GM18499 (cell line): Measurements from ENCODE around the gene DTL.
A peak's percentile ranks its signal among the peaks of the same experiment; 100 is the strongest.
"Not testable (repeated sequence)": the region's sequence is repeated elsewhere in the genome, so short reads cannot be mapped to it uniquely, and the experiment has no call there.

ENCODE experiments used
- ATAC-seq: cut with Tn5 transposase; IDR thresholded peaks from one replicate; pipeline ENCODE4 v1.9.1; 2021; ENCODE audit warnings: moderate number of reproducible peaks; ENCODE audit not compliant: insufficient read depth, unreplicated experiment

The DTL gene, protein sequence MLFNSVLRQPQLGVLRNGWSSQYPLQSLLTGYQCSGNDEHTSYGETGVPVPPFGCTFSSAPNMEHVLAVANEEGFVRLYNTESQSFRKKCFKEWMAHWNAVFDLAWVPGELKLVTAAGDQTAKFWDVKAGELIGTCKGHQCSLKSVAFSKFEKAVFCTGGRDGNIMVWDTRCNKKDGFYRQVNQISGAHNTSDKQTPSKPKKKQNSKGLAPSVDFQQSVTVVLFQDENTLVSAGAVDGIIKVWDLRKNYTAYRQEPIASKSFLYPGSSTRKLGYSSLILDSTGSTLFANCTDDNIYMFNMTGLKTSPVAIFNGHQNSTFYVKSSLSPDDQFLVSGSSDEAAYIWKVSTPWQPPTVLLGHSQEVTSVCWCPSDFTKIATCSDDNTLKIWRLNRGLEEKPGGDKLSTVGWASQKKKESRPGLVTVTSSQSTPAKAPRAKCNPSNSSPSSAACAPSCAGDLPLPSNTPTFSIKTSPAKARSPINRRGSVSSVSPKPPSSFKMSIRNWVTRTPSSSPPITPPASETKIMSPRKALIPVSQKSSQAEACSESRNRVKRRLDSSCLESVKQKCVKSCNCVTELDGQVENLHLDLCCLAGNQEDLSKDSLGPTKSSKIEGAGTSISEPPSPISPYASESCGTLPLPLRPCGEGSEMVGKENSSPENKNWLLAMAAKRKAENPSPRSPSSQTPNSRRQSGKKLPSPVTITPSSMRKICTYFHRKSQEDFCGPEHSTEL

DNA sequence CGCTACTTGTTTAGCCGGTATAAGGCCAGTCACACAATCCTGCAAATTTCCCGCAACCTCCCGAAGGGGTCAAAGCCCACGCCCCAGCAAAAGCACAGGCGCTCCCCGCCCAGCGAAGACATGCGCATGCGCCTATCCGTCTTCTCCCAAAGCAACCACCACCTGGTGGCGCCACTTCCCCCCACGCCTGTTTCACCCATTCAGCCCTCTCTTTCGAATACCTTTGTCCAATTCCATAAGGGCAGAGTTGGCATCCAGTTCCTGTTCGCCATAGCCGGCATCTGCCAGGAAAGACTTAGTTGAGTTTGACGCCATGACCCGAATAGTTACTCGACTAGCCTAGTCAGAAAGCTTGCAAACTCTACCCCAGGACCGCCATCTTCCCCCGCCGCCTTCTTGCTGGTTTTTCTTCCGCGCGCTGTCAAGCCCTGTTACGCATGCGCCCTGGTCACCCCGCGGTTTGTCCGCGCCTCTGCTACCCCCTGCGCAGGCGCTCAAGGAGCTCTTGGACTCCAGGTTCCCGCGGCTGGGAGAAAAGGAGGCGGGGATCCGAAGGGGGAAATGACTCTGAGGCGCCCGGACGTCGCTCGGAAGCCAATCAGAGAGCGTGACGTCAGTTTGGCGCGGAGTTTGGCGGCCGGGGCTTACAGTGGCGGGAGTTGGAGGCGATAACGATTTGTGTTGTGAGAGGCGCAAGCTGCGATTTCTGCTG is at the start of gene DTL, which contains the start of gene INTS7:
TSS of gene DTL (plus strand) at position 626 of the 712 bp plus-strand sequence. CDS start 143 bp downstream, outside the sequence.
TSS of gene INTS7 (minus strand) at position 435 of the 712 bp plus-strand sequence. CDS start at position 315, 120 bp downstream.
- ATAC-seq = peak; percentile 67

DNA sequence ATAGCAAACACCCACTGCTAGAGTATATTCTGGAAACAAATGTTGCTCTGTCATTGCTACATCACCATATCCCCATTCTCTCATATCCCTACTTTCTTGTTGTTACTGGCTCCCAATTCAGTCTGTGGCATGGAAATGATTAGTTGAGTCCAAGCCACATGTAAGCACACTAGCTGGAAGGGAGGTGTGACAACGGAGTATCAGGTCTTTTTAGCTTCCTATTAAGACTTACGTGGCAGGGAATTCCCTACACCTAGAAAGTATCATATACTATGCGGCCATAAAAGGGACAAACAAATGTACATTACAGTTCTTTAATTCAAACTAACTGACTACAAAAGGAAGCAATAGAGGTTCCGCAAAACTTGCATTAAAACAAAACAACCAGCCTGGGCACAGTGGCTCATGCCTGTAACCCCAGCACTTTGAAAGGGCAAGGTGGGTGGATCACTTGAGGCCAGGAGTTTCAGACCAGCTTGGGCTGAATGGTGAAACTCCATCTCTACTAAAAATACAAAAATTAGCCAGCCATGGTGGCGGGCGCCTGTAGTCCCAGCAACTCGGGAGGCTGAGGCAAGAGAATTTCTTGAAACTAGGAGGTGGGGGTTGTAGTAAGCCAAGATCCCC is 48.8 kb upstream of the DTL start:
- ATAC-seq = no peak

DNA sequence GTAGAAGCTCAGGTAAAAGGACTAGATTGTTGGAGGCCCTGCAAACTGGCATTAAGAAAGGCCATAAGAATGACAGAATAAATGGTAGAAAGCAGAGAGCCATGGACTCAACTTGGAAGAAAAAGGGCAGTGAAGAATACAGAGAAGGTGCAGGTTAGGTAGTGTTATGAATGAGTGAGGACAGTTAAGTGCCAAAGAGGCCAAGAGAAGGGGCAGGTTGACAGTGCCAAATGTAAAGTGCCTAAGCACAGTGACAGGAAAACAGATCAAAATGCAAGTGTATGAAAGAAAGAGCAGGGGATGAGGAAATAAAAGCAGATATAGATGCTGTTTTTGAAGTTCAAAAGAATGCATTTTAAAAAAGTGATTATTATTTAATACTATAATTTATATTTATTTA is 43.9 kb upstream of the DTL start:
- ATAC-seq = no peak

DNA sequence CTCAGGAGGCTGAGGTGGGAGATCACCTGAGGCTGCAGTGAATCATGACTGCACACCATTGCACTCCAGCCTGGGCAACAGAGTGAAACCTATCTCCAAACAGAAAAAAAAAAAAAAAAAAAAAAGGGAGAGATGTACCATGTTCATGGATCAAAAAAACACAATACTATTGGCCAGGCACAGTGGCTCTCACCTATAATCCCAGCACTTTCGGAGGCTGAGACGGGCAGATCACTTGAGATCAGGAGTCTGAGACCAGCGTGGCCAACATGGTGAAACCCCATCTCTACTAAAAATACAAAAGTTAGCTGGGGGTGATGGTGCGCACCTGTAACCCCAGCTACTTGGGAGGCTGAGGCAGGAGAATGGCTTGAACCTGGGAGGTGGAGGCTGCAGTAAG is 38.1 kb upstream of the DTL start:
- not testable (repeated sequence) for ATAC-seq

DNA sequence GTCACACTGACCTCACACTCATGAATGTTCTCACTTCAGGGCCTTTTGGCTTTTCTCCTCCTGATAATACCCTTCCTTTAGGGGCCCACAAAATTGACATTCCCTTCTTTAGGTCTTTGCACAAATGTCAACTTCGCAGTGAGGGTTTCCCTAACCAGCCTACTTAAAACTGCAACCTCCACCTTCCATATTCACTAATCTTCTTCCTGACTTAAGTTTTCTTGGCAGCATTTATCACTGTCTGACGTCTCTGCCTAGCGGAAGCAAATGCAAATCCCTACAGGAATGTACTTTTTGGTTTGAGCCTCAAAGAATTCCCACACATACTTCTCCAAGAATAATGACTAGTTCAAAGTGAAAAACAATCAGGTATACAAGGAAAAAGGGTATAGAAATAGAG is 33.0 kb upstream of the DTL start:
- ATAC-seq = no peak

DNA sequence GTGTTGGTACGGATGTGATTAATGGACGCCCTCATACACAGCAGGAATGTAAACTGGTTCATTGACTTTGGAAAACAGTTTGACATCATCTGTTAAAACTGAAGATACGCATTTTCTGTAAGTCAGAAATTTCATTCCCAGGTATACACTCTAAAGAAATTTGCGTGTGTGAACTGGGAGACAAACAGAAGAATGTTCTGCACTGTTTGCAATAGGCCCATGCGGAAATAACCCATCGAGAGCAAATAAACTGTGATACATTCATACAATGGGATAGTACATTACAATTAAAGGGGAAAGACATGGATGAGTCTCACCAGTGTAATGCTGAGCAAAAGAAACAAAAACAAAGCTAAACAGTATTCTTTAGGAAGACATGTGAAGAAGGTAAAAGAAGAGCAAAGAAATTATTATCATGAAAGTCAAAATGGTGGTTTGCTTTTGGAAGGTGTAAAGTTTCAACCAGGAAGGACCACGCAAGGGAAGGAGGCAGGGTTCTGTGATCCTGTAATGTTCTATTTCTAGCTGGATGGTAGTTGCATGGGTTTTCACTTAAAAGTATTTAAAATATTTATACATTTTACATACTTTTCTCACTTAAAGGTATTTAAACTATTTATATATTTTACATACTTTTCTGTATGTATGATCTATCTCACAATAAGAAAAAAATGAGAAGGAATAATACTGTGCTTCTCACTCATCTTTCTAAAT is 30.5 kb upstream of the DTL start:
- ATAC-seq = no peak

DNA sequence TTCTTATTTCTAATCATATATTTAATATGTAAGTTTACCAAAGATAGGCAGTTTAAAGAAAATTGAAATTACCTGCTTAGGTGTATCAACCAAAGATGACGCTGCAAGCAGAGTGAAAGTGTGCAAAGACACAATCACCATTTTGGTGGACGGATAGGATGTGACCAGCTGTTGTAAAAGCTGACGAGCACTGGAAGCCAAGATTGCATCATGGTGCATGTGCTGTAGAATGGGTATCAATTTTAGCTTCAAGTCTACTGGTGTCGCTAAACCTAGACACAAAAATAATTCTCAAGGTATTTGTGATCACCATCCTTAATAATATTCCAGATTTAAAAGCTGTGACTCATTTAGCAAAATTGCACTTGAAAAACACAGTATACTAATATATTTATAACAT is 28.4 kb upstream of the DTL start:
- no peak for ATAC-seq

DNA sequence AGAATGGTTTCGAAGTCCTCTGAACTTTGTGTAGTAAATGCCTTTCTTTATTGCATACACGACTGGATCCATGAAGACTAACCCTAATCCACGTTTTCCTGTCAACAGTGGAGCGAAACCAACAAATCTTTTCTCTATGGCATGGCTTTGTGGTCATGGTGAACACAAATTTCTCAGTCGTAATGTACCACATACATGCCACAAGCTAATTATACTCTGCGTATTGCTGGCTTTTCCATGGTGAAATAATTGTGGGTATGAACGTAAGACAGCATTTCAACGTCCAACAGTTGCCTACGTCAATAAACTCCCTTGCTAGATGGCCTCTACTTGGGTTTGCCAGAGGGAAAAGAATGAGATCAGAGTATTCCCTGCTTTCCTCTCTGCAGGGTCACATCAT is 27.7 kb upstream of the DTL start:
- no peak for ATAC-seq

DNA sequence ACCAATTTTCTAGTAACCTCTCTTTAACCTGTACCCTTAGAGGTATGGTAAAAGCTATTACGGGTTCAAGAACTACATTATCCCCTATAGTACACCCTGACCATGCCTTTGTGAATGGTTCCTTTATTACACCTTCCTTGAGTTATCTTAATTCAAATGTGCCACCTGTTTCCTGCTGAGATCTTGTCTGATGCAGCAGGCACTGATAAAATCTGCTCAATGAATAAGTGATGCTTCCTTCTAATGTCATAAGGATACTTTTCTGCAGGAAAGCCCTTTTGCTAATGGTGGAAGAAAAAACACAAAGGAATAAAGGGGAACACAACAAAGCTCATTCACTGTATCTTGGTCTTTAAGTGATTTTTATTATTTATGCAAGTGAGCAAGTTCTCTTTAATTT is 26.0 kb upstream of the DTL start:
- ATAC-seq = no peak

DNA sequence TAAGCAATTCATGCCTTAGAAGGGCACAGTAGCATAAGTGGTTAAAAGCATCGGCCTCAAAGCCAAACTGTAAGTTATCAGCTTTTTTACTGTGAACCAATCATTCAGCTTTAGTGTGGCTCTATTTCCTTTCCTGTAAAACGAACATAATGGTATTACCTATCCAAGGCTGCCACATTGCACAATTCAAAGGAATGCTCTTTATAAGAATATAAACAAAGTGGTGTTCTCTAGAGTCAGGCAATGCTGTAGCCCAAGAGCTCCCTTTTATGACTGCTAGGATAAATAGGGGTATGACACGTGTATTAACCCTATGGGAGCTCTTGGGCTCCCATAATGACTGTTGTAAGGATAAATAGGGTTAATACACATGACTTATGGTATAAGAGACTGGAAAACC is 25.5 kb upstream of the DTL start:
- no peak for ATAC-seq

DNA sequence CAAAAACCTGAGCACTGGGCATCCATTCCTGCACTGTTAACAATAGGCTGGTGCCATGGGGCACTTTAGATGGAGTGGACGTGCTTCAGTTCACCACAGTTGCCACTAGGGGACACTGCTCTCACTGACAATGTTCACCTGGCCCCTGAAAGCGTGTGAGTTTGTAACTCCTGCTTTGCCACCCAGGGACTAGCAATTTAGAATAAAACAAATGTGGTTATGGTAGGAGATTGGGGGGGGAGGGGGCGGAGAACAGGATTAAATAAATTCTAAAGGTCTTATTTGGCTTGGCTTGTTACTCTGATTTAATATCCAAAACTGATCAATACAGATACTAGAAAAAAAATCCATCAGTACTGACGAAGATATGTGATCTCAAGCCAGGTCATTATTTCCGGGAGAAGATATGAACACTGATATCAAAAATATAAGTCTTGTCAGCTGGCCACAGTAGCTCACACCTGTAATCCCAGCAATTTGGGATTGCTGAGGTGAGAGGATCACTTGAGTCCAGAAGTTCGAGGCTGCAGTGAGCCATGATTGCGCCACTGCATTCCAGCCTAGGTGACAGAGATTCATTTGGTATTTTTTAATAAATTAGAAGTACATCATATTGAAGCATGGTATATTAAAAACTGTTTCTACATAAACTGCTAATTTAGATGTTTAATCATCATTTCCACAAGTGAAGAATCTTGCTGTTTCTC is 23.4 kb upstream of the DTL start:
- ATAC-seq = peak; percentile 78

DNA sequence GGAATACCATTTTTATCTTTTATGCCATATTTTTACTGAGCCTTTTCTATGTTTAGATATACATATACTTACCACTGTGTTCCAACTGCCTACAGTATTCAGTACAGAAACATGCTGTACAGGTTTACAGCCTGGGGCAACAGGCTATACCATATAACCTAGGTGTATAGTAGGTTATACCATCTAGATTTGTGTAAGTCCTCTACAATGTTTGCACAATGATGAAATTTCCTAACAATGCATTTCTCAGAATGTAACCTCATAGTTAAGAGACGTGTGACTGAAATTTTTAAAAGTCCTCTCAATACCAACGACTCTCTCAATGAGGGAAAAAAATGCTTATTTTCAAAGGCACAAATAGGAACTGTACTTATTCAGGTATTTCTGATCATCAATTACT is 21.9 kb upstream of the DTL start:
- no peak for ATAC-seq

DNA sequence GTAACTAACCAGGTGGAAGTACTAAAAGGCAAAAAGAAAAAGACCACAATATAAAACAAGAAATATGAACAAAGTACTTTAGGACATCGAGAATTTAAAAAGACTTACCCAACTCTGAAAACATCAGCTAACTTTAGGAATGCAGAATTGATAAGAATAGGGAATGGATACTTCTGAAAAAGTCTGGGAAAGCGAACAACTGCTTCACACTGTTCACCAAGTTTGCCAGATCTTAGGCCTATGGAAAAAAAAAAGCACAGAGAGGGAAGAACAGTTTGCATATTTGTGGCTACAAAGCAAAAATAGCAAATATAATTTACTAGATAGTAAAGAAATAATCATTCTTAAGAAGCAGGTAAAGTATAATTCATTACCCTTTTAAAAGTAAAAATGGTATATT is 14.6 kb upstream of the DTL start:
- ATAC-seq = no peak

DNA sequence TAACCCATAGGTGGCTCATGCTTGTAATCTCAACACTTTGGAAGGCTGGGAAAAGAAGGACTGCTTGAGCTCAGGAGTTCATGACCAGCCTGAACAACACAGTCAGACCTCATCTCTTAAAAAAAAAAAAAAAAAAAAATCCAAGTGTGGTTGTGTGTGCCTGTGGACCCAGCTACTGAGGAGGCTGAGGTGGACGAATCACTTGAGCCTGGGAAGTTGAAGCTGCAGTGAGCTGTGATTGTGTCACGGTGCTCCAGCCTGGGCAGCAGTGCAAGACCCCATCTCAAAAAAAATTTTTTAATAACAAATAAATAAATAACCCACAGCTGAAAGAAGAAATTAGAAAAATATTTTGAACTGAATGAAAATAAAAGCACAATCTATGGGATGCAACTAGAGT is 14.0 kb upstream of the DTL start:
- ATAC-seq = no peak

DNA sequence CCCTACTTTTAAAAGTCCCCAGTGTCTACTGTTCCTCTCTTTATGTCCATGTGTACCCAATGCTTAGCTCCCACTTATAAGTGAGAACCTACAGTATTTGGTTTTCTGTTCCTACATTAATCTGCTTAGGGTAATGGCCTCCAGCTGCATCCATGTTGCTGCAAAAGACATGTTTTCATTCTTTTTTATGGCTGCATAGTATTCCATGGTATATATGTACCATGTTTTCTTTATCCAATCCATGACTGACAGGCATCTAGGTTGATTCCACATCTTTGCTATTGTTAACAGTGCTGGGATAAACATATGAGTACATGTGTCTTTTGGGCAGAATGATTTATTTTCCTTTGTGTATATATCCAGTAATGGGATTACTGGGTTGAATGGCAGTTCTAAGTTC is 12.6 kb upstream of the DTL start:
- ATAC-seq = not testable (repeated sequence)

DNA sequence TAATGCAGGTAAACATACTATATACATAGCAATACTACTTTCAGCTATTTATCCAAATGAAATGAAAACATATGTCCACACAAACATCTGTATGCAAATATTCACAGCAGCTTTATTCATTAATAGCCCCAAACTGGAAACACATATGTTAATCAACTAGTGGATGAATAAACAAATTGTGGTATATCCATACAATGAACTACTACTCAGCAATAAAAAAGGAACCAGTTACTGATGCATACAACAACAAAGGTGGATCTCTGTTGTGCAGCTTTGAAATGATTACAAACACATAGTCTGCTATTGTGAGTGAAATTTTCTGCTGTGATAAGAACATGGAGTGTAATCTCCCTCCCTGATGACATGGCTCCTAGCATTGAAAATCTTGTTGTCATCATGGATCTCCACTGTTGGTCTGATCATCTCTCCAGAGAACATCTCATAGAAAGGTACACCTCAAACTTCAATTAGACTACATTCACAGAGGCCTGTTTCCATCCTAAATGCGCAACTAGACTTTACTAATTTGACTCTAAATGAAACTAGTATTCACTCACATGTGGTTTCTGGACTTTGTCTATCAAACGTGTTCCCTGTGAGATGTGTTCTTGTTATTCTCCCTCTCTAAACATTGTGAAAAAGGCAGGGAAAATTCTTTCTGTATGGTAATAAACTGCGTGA is 10.9 kb upstream of the DTL start:
- no peak for ATAC-seq

DNA sequence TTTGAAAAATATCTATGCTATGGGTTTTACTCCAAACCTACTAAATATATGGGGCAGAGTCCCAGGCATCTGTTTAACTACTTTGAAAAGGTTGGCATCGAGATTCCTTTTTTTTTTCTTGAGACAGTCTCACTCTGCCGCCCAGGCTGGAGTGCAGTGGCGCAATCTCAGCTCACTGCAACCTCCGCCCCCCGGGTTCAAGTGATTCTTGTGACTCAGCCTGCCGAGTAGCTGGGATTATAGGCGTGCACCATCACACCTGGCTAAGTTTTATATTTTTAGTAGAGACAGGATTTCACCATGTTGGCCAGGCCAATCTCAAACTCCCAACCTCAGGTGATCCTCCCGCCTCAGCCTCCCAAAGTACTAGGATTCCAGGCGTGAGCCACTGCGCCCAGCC is 7.8 kb upstream of the DTL start:
- not testable (repeated sequence) for ATAC-seq

DNA sequence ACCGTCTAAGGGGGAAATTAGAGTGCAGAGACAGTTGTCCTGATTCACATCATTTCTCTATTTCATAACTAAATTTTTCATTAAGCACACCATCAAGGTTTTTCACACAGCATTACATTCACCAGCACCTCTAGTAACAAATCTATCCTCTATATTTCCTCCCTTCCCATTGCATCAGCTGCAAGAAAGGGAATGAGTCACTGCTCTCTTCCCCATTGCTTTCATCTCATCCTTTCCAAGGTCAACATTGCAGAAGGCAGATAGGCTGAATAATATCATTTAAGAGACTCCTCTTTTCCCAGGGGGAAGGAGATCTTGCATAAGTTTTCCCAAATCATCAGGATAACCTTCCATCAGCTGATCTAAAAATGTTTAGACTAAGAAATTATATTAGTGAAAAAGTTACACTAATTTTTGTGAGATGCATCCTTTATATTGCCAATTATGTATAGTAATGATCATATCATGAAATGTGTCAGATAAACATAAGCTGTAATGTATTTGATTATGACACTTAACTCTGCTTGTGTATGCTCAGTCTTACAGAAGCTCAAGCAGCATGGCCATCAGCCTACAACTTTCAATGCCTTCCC is 4.5 kb upstream of the DTL start:
- ATAC-seq = no peak
